ENCODE data around the gene COX10. TPM values are rescaled to one million over a fixed set of nuclear protein-coding genes. Genes with fewer than 3 reads are reported as not detected.

The COX10 gene
- total RNA-seq, 2 experiments from 2014 or later: 26.0 to 28.6 TPM

GRCh38 chr17:14068542-14069250 is 608 bp upstream of the COX10 start:
- peak overlapping the region; percentile 97 for H3K4me3 Mint-ChIP-seq
- CTCF ChIA-PET: interaction anchor here (1.1 to 1.6 kb wide), 2 partner anchors 232 to 234 kb away, joined by 3 to 4 read pairs; partner anchors contain the start of gene HS3ST3B1

GRCh38 chr17:14070344-14070984 is 1.2 kb downstream of the COX10 start:
- TF ChIP-seq CTCF (IDR thresholded peaks at IDR 0.05): no peak
- ChIA-PET CTCF (no interaction called here), POLR2A (interaction anchor here (1.1 to 3.6 kb wide), 5 partner anchors 19 to 230 kb away, joined by 3 to 18 read pairs (median 3); partner anchors contain the start of gene HS3ST3B1)
- H3K9me3 Mint-ChIP-seq: no peaks in the 10 kb centered on the region
- no peak for DNase-seq
- no peak for ATAC-seq
- no peaks in the 10 kb centered on the region for H3K27me3 Mint-ChIP-seq
- H3K4me3 Mint-ChIP-seq: peak overlapping the region; percentile 97
- peaks cover 44% of the 10 kb centered on the region for H3K4me1 Mint-ChIP-seq (ENCODE audit: low read depth)
- H3K36me3 Mint-ChIP-seq (ENCODE audit: low read depth): peaks cover 31% of the 10 kb centered on the region
- intact Hi-C loops (cut with micrococcal nuclease): no loop called here
- peak overlapping the region; percentile 96 for H3K27ac Mint-ChIP-seq

More at GRCh38 chr17:14068542-14069250, 608 bp upstream of the COX10 start:
- Mint-ChIP-seq H3K27me3 (no peaks in the 10 kb centered on the region), H3K9me3 (no peaks in the 10 kb centered on the region), H3K27ac (peak overlapping the region; percentile 96), H3K36me3 (ENCODE audit: low read depth) (peaks cover 40% of the 10 kb centered on the region), H3K4me1 (ENCODE audit: low read depth) (peaks cover 46% of the 10 kb centered on the region)
- ATAC-seq (peak; percentile 9), DNase-seq (no peak)
- POLR2A ChIA-PET: interaction anchor here (1.1 to 3.6 kb wide), 4 partner anchors 12 to 232 kb away, joined by 3 to 18 read pairs (median 4); partner anchors contain the start of gene HS3ST3B1
- intact Hi-C loops (cut with micrococcal nuclease): loop anchor here (2.0 to 10.0 kb wide), 3 partner anchors 46 to 232 kb away; partner anchors contain the start of gene HS3ST3B1
- no peak for TF ChIP-seq CTCF (IDR thresholded peaks at IDR 0.05)

GRCh38 chr17:14072881-14073280 is 3.6 kb downstream of the COX10 start:
- H3K27ac Mint-ChIP-seq: no peak overlapping the region
- no peaks in the 10 kb centered on the region for H3K9me3 Mint-ChIP-seq
- intact Hi-C loops (cut with micrococcal nuclease): no loop called here
- H3K4me3 Mint-ChIP-seq: no peak overlapping the region
- DNase-seq (no peak), ATAC-seq (no peak)
- TF ChIP-seq CTCF (IDR thresholded peaks at IDR 0.05): no peak
- peaks cover 18% of the 10 kb centered on the region for H3K36me3 Mint-ChIP-seq (ENCODE audit: low read depth)
- peaks cover 40% of the 10 kb centered on the region for H3K4me1 Mint-ChIP-seq (ENCODE audit: low read depth)
- ChIA-PET POLR2A (interaction anchor here (1.3 kb wide), 1 partner anchor 229 kb away, joined by 4 read pairs; no protein-coding TSS in a partner anchor), CTCF (no interaction called here)
- no peaks in the 10 kb centered on the region for H3K27me3 Mint-ChIP-seq

- Mint-ChIP-seq H3K36me3 (ENCODE audit: low read depth) (peaks cover 35% of the 10 kb centered on the region), H3K4me3 (no peak overlapping the region), H3K27me3 (no peaks in the 10 kb centered on the region), H3K9me3 (no peaks in the 10 kb centered on the region), H3K4me1 (ENCODE audit: low read depth) (peaks cover 16% of the 10 kb centered on the region), H3K27ac (no peak overlapping the region)
- no peak for DNase-seq
- no peak for ATAC-seq
- intact Hi-C loops (cut with micrococcal nuclease): no loop called here
- no peak for TF ChIP-seq CTCF (IDR thresholded peaks at IDR 0.05)
- CTCF ChIA-PET: no interaction called here
- POLR2A ChIA-PET: interaction anchor here (0.6 kb wide), 1 partner anchor 22 kb away, joined by 3 read pairs; no protein-coding TSS in a partner anchor
Observed at GRCh38 chr17:14078027-14078426, 8.7 kb downstream of the COX10 start.

GRCh38 chr17:14080847-14081251 is 11.5 kb downstream of the COX10 start:
- H3K36me3 Mint-ChIP-seq (ENCODE audit: low read depth): peaks cover 32% of the 10 kb centered on the region
- ChIA-PET CTCF (no interaction called here), POLR2A (no interaction called here)

More at GRCh38 chr17:14080847-14081251, 11.5 kb downstream of the COX10 start:
- no peaks in the 10 kb centered on the region for H3K9me3 Mint-ChIP-seq
- TF ChIP-seq CTCF (IDR thresholded peaks at IDR 0.05): no peak
- no peaks in the 10 kb centered on the region for H3K27me3 Mint-ChIP-seq
- ATAC-seq (no peak), DNase-seq (no peak)
- H3K27ac Mint-ChIP-seq: no peak overlapping the region
- H3K4me3 Mint-ChIP-seq: no peak overlapping the region
- H3K4me1 Mint-ChIP-seq (ENCODE audit: low read depth): peaks cover 12% of the 10 kb centered on the region
- intact Hi-C loops (cut with micrococcal nuclease): no loop called here

All from activated CD8-positive, alpha-beta T cell treated with anti-CD3 and anti-CD28 coated beads for 36 hours (primary cell).